Fibroblast of lung (primary cell): Measurements from ENCODE around the gene CAPNS1. TPM values are rescaled to one million over a fixed set of nuclear protein-coding genes. Genes with fewer than 3 reads are reported as not detected.

Experiments
- DNase-seq, 2 donors: peaks; one replicate each; pipeline versions ENCODE4 v3.0.0 to v3.0.0-alpha.2; 2010; ENCODE audit warnings: low read depth in 2 of 2
- H2AFZ ChIP-seq: 2 replicates; pipeline ENCODE4 v1.5.1; 2012; ENCODE audit warnings: low read length, control low read depth, inconsistent platforms
- H3K27ac ChIP-seq: 2 replicates; pipeline ENCODE4 v1.5.1; 2011; ENCODE audit warnings: low read length, control low read depth; ENCODE audit not compliant: insufficient read depth
- H3K27me3 ChIP-seq: 2 replicates; pipeline ENCODE4 v1.5.1; 2011; ENCODE audit warnings: mild to moderate bottlenecking, low read length; ENCODE audit not compliant: control insufficient read depth, insufficient read depth
- H3K36me3 ChIP-seq: 2 replicates; pipeline ENCODE4 v1.5.1; 2011; ENCODE audit warnings: low read length; ENCODE audit not compliant: control insufficient read depth, insufficient read depth
- H3K4me1 ChIP-seq: 2 replicates; pipeline ENCODE4 v1.5.1; 2011; ENCODE audit warnings: low read length; ENCODE audit not compliant: control insufficient read depth, insufficient read depth; ENCODE audit errors: extremely low read depth
- H3K4me2 ChIP-seq: 2 replicates; pipeline ENCODE4 v1.5.1; 2011; ENCODE audit warnings: low read length, control low read depth; ENCODE audit not compliant: insufficient read depth; ENCODE audit errors: extremely low read depth
- H3K4me3 ChIP-seq, 4 experiments: fragments of 200-600 bp in 1 of 4; sonication (generic) in 1 of 4; replicated peaks in 1 of 4; 2 replicates each; pipeline ENCODE4 v1.5.1; 2011 to 2016; ENCODE audit warnings: low read length in 4 of 4, low read depth in 3 of 4, mild to moderate bottlenecking in 3 of 4, control low read depth in 2 of 4, inconsistent platforms in 1 of 4, mixed read lengths in 1 of 4; ENCODE audit not compliant: insufficient read depth in 1 of 4; ENCODE audit errors: control extremely low read depth in 1 of 4
- H3K79me2 ChIP-seq: 2 replicates; pipeline ENCODE4 v1.5.1; 2012; ENCODE audit warnings: mild to moderate bottlenecking, low read length, inconsistent platforms; ENCODE audit not compliant: control insufficient read depth, insufficient read depth
- H3K9ac ChIP-seq: 2 replicates; pipeline ENCODE4 v1.5.1; 2011; ENCODE audit warnings: mild to moderate bottlenecking, low read length, control low read depth; ENCODE audit not compliant: insufficient read depth
- H3K9me3 ChIP-seq: 2 replicates; pipeline ENCODE4 v1.5.1; 2012; ENCODE audit warnings: low read depth, low read length; ENCODE audit not compliant: control insufficient read depth, insufficient read depth
- H4K20me1 ChIP-seq: 2 replicates; pipeline ENCODE4 v1.5.1; 2011; ENCODE audit warnings: low read length; ENCODE audit not compliant: control insufficient read depth, insufficient read depth; ENCODE audit errors: extremely low read depth
- EZH2 ChIP-seq: IDR thresholded peaks from 2 replicates; pipeline ENCODE4 v1.5.1; 2012; ENCODE audit warnings: low read length, control low read depth, mild to moderate bottlenecking; ENCODE audit errors: missing control alignments
- polyA plus RNA-seq, 2 donors: library from polyadenylated mRNA; depleted of rRNA in 1 of 2; stranded (reverse) in 1 of 2; unstranded in 1 of 2; fragments of >200 nt; gene quantifications; 2 replicates each; pipeline ENCODE4 v1.2.1, GENCODE V29; 2011 to 2012; ENCODE audit warnings: missing spikeins in 1 of 2
- total RNA-seq: library from RNA; depleted of rRNA; stranded (reverse); fragments of >200 nt; gene quantifications from 2 replicates; pipeline ENCODE4 v1.2.1, GENCODE V29; 2014
- TF ChIP-seq, protein P1 (sequence below), 2 donors: IDR thresholded peaks in 1 of 2; conservative IDR thresholded peaks in 1 of 2; 1 replicate in 1 of 2; 2 replicates in 1 of 2; pipeline ENCODE4 v1.5.1; 2011 to 2012; ENCODE audit warnings: low read length in 2 of 2, control low read depth in 1 of 2, inconsistent platforms in 1 of 2, low read depth in 1 of 2, mild to moderate bottlenecking in 1 of 2

CAPNS1 gene
- total and polyA plus RNA-seq, 2 donors (not counting 1 experiment from before 2014, with no cell fraction given), result 466 to 1,189 TPM

GRCh38 chr19:36103040-36103626 is 36.7 kb upstream of the CAPNS1 start:
- H3K4me1 ChIP-seq, result no peaks in the 10 kb centered on the region
- no peak overlapping the region for H3K4me3 ChIP-seq
- no peak for DNase-seq
- no peak overlapping the region for H3K9ac ChIP-seq
- peaks cover 20% of the 10 kb centered on the region for H3K36me3 ChIP-seq
- H3K27ac ChIP-seq, result no peak overlapping the region
- no peak overlapping the region for H3K4me2 ChIP-seq
- H3K27me3 ChIP-seq, result no peaks in the 10 kb centered on the region
- H3K9me3 ChIP-seq, result no peaks in the 10 kb centered on the region
- H3K79me2 ChIP-seq, result no peaks in the 10 kb centered on the region
- TF ChIP-seq EZH2, result no peak
- TF ChIP-seq, protein P1, sequence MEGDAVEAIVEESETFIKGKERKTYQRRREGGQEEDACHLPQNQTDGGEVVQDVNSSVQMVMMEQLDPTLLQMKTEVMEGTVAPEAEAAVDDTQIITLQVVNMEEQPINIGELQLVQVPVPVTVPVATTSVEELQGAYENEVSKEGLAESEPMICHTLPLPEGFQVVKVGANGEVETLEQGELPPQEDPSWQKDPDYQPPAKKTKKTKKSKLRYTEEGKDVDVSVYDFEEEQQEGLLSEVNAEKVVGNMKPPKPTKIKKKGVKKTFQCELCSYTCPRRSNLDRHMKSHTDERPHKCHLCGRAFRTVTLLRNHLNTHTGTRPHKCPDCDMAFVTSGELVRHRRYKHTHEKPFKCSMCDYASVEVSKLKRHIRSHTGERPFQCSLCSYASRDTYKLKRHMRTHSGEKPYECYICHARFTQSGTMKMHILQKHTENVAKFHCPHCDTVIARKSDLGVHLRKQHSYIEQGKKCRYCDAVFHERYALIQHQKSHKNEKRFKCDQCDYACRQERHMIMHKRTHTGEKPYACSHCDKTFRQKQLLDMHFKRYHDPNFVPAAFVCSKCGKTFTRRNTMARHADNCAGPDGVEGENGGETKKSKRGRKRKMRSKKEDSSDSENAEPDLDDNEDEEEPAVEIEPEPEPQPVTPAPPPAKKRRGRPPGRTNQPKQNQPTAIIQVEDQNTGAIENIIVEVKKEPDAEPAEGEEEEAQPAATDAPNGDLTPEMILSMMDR (conservative IDR thresholded peaks at IDR 0.05 in 1 of 2, IDR thresholded peaks at IDR 0.05 in 1 of 2; ENCODE audit: low read depth in 1 of 2, low read length in 2 of 2), result no peak
- no peak overlapping the region for H2AFZ ChIP-seq
- no peaks in the 10 kb centered on the region for H4K20me1 ChIP-seq

- H3K27ac ChIP-seq, result no peak overlapping the region
- DNase-seq, result peak in 1 of 2 donors; percentile 25
- no peaks in the 10 kb centered on the region for H3K4me1 ChIP-seq
- H2AFZ ChIP-seq, result no peak overlapping the region
- H4K20me1 ChIP-seq, result no peaks in the 10 kb centered on the region
- TF ChIP-seq, protein P1 (conservative IDR thresholded peaks at IDR 0.05 in 1 of 2, IDR thresholded peaks at IDR 0.05 in 1 of 2; ENCODE audit: low read depth in 1 of 2, low read length in 2 of 2), result no peak
- TF ChIP-seq EZH2, result no peak
- H3K4me3 ChIP-seq, result no peak overlapping the region
- H3K9ac ChIP-seq, result no peak overlapping the region
- H3K27me3 ChIP-seq, result no peaks in the 10 kb centered on the region
- H3K79me2 ChIP-seq, result no peaks in the 10 kb centered on the region
- H3K4me2 ChIP-seq, result no peak overlapping the region
- H3K36me3 ChIP-seq, result peaks cover 20% of the 10 kb centered on the region
- H3K9me3 ChIP-seq, result no peaks in the 10 kb centered on the region
These were observed 35.9 kb upstream of the CAPNS1 start for GRCh38 chr19:36103842-36104552.

GRCh38 chr19:36106441-36106840 is 33.4 kb upstream of the CAPNS1 start:
- Histone ChIP-seq H3K27me3 (no peaks in the 10 kb centered on the region), H3K79me2 (no peaks in the 10 kb centered on the region), H3K9ac (no peak overlapping the region), H3K4me1 (no peaks in the 10 kb centered on the region), H3K4me3 (no peak overlapping the region), H3K4me2 (no peak overlapping the region), H2AFZ (no peak overlapping the region), H4K20me1 (no peaks in the 10 kb centered on the region), H3K27ac (no peak overlapping the region), H3K9me3 (no peaks in the 10 kb centered on the region), H3K36me3 (peaks cover 12% of the 10 kb centered on the region)
- TF ChIP-seq, protein P1 (conservative IDR thresholded peaks at IDR 0.05 in 1 of 2, IDR thresholded peaks at IDR 0.05 in 1 of 2; ENCODE audit: low read depth in 1 of 2, low read length in 2 of 2), result no peak
- TF ChIP-seq EZH2, result no peak
- no peak for DNase-seq
